MM.1S (cell line): Measurements from ENCODE around the gene CADM3.

ENCODE experiments used
- EZH2 ChIP-seq: fragments of 300-600 bp; sonication (generic); optimal IDR thresholded peaks from 2 replicates; pipeline ENCODE3; 2017; ENCODE audit warnings: low read depth, mild to moderate bottlenecking, antibody characterized with exemption, low read length, mixed read lengths
- TF ChIP-seq, protein P1 (sequence below): fragments of 300-600 bp; sonication (generic); IDR thresholded peaks from 2 replicates; pipeline ENCODE4 v1.5.1; 2016; ENCODE audit warnings: antibody characterized with exemption, low read length, mixed read lengths

DNA sequence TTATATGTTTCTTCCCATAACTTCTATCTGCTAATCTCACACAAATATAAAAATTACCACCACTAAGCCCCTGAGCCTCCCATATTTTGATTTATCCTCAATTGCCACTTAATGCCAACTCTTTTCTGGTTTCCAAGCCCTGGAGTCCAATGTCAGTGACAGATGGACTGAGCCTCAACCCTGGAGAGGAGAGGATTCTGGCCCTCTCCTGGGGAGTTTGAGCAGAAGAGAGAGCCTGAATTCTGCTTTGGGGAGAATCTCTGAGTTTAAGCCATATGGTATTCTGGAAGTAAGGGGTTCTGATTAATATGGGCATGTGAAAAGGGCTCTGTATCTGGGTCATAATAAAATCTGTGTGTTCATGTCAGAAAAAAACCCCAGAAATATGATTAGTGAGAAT is 8.5 kb downstream of the CADM3 start:
- TF ChIP-seq, protein P1, sequence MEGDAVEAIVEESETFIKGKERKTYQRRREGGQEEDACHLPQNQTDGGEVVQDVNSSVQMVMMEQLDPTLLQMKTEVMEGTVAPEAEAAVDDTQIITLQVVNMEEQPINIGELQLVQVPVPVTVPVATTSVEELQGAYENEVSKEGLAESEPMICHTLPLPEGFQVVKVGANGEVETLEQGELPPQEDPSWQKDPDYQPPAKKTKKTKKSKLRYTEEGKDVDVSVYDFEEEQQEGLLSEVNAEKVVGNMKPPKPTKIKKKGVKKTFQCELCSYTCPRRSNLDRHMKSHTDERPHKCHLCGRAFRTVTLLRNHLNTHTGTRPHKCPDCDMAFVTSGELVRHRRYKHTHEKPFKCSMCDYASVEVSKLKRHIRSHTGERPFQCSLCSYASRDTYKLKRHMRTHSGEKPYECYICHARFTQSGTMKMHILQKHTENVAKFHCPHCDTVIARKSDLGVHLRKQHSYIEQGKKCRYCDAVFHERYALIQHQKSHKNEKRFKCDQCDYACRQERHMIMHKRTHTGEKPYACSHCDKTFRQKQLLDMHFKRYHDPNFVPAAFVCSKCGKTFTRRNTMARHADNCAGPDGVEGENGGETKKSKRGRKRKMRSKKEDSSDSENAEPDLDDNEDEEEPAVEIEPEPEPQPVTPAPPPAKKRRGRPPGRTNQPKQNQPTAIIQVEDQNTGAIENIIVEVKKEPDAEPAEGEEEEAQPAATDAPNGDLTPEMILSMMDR = no peak
- TF ChIP-seq EZH2 = no peak
